ENCODE results near the gene USH2A.
"Not testable (repeated sequence)": the region's sequence is repeated elsewhere in the genome, so short reads cannot be mapped to it uniquely, and the experiment has no call there.

The USH2A gene

DNA sequence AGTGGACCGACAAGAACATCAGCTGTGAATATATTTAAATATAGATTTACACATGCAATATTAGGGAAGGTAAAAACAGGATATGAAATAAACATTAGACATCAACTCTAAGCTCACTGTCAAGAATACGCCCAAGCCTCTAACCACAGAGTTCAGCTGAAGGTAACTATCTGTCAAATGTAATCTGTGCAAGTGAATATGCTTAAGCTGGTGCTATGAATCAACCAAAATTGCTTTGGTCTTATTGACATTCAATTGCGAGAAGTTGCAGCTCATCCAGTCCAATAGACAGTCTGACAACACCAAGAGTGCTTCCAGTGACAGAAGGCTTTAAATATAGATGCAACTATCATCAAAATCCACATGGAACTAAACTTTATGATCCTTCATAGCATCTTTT lies 32.3 kb downstream of the USH2A start:
- no peak for DNase-seq

- DNase-seq, result no peak
Observed at GRCh38 chr1:216389774-216390173, 33.5 kb downstream of the USH2A start.

GRCh38 chr1:216388558-216388957 lies 34.7 kb downstream of the USH2A start:
- DNase-seq, result no peak

DNA sequence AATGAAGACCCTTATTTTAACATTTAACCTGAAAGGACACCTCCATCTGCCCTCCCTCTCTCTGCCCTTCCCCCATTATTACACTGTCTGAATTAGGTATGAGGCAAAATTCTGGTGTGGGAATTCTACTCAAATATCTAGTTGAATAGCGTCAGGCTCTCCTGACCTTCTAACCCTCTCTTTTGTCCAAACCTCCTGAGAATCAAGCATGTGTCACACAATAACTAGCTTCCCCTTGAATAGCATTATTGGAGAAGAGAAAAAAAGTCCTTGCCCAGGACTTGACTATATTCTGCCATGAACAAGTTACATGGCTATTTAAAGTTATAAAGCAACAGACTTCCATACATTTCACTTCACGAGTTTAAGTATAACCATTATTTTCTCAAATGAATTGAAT lies 35.5 kb downstream of the USH2A start:
- no peak for DNase-seq

- no peak for DNase-seq
Observed at GRCh38 chr1:216379441-216379840, 43.8 kb downstream of the USH2A start.

GRCh38 chr1:216368249-216368648 lies 55.0 kb downstream of the USH2A start:
- DNase-seq, result no peak

DNA sequence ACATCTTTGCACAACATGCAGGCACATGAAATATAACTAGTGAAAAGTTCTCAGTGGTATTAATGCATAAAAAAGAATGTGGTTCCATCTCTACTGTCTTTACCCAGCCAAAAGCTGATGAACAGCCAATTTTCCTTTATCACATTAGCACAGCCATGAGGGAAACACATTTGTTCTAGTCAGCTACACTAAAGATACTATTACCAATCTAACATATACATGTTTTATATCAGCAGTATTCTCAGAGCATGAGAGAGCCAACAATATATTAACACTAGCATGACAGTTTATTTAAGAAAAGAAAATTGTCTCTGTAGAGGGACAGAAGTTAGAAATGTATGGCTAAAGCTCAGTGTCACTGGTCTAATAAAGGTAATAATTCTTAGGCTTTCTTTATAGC lies 56.3 kb downstream of the USH2A start:
- DNase-seq, result no peak

DNA sequence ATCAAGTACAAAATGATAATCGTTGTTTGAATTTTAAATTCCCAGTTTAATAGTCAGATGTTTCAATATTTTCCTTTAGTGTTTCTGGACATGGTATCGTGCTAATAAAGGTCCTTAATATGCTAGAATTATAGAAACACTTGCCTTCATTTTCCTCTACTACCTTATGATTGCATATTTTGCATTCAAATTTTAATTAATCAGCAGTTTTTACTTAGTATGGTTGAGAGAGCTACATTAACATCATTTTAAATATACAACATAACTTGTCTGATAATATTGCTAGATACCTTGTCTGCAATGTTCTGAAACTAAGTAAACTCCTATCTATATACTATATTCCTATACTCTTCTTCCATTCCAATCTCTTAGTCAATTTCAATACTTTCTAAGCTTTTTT lies 66.3 kb downstream of the USH2A start:
- DNase-seq, result no peak

DNA sequence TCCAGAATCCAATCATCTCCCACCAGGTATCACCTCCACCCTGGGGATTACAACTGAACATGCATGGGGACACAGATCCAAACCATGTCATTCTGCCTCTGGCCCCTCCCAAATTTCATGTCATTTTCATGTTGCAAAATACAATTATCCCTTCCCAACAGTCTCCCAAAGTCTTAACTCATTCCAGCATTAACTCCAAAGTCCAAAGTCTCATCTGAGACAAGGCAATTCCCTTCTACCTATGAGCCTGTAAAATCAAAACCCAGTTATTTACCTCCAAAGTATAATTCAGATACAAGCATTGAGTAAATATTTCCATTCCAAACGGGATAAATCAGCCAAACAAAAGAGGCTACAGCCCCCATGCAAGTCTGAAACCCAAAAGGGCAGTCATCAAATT lies 73.1 kb downstream of the USH2A start:
- no peak for DNase-seq

GRCh38 chr1:216346526-216346925 lies 76.7 kb downstream of the USH2A start:
- DNase-seq, result no peak

- DNase-seq, result not testable (repeated sequence)
Observed at GRCh38 chr1:216340542-216340941, 82.7 kb downstream of the USH2A start.

- DNase-seq, result no peak
Observed at GRCh38 chr1:216332462-216332861, 90.8 kb downstream of the USH2A start.

- DNase-seq, result no peak
Observed at GRCh38 chr1:216332003-216332402, 91.2 kb downstream of the USH2A start.

DNA sequence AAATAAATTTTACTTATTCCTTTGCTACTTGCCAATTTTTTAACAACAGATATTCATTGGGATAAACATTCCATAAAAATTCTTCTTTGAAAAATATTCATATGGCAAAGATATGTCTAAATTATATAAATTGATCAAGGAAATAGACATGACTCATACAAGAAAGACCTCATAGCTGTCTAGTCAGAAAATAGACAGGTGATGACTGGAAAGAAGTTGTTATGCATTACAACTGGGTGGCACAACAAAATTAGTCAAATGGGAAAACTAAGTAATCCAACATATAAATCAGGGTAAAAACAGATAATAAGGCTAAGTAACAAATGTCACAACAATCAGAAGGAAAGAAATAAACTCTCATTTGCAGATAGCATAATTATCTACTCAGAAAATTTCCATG lies 92.0 kb downstream of the USH2A start:
- no peak for DNase-seq

- DNase-seq, result no peak
Observed at GRCh38 chr1:216330262-216330661, 93.0 kb downstream of the USH2A start.

DNA sequence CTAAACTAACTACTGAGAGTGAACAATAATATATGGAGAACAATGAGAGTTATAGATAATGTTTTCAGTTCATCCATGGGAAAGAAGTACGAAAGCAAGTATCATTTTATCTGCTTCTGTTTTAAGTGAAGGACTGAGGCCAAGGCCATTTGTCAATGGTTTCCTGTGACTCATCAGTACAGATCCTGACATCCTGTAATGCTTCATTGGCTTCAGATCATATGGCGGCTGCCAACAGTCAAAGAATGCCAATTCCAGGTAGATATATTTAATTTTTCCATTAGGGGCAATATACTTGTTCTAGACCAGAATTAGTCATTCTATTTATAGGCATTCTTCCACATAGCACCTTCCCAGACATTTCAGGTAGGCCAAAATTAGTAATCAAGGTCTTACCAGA lies 97.3 kb downstream of the USH2A start:
- DNase-seq, result no peak

GRCh38 chr1:216325336-216325735 lies 97.9 kb downstream of the USH2A start:
- DNase-seq, result no peak

DNA sequence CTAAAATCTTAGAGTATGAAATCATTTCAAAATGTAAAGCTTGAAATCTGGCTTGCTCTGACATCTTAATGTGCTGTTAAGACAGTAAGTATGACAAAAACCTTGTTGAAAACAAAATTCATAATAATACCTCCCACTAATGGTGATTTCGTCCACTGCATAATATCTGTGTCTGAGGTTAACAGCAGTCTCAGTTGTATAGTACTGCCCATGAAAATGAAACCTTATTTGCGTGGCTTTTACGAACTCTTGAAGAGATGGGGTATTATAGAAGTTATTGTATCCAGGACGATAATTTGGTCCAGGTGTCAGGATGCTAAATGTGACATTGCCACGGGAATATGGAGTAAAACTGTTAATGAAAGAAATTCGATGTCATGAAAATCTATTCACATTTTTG lies 99.9 kb downstream of the USH2A start:
- DNase-seq, result no peak

DNA sequence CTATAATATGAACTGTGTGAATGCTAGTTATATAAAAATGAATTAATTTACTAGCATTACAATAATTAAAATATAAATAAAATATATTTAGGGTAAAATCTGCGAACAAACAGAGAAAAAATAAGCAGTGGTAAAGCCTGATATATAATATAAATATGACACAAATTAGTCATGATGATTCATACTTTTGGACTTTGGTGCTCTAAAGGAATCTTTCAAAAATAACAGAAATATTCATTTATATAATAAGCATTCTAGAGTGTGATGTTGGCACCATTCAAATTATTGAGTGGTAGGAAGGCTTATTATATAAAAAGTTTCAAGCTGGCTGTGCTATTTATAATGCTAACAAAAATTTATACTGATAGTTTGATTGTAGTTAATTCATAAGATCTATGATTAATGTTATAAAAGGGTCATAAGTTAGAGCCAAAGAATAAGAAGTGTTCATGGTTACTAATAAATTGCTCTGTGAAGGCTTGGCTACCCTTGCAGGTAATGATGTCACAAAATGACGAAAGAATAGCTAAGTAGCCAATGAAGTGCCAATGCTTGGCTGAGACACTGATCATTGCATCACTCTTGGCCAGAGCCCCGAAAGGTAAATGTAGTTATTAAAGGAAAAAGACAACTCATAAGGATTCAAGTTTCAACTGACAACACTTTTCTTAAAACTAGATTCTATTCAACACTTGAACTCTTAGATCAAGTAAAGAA lies 108.7 kb downstream of the USH2A start:
- DNase-seq, result no peak

GRCh38 chr1:216310776-216311175 lies 112.5 kb downstream of the USH2A start:
- DNase-seq, result no peak

DNA sequence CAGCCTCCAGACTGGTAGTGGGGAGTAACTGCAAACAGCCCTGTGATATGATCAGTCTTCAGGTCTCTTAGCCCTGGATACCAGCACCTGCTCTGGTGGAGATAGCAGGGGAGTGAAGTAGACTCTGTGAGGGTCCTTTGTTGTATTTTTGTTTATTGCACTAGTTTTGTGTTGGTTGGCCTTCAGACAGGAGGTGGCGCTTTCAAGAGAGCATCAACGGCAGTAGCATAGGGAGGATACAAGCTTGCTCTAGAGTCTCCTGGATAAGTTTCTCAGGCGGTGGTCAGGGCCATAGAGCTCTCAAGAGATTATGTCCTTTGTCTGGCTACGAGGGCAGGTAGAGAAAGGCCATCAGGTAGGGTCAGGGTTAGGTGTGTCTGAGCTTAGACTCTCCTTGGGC lies 116.4 kb downstream of the USH2A start:
- DNase-seq, result no peak

DNA sequence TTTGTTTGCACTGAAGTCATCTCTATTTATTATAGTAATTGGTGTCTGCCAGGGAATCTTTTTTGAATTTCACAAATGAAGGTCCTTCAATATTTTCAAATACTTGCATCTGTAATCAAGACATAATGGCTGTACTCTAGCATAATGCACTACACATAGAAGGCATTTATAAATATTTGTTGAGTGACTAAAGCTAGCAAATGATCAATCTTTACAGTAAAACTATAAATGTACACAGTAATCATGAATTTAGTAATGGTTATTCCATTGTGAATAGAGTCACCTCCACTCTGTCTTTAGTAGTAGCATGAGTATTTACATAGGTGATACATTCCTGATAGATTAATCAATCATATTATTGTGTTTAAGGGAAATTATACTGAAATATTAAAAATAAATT lies 119.6 kb downstream of the USH2A start:
- no peak for DNase-seq

DNA sequence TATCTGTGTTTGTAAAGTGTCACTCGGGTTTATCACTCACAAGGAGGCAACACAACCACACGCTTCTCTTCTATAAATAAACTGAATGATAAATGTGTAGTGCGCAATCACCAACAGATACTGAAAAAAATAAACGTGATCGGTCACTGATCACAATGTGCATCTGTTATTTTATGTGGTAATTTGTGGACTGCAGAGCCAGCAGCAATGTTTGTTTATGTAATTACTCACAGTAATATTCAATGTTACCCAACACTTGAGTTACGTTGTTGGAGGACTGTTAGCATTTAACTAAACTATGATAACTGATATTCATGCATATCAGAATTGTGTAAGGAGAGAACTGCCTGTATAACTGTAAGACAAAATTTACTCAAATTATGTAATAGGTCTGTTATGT lies 129.6 kb downstream of the USH2A start:
- DNase-seq, result no peak

DNA sequence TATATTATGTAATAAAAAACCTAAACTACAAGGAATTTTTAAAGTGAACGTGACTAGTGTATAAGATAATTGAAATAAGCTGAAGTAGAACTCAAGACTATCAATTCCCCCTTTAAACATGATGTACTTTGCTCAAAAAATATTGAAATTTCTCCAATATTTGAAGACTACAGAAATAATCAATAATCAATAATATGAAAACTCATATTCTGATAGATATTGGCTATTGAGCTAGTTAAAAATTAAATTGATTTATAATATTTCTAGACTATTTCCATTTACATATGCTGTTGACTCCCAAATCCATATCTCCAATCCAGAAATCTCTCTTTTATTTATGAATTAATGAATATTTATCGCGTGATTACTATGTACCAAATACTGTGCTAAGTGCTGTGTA lies 133.2 kb downstream of the USH2A start:
- DNase-seq, result no peak

GRCh38 chr1:216285052-216285451 lies 138.2 kb downstream of the USH2A start:
- no peak for DNase-seq

- no peak for DNase-seq
Observed at GRCh38 chr1:216281757-216282156, 141.5 kb downstream of the USH2A start.

Measured in stimulated activated CD4-positive, alpha-beta T cell treated with anti-CD3 and anti-CD28 coated beads, Interleukin-15, amount 100 ng/mL, for 24 hours (primary cell).